ENCODE data around the gene ADGRG3. TPM values are rescaled to one million over a fixed set of nuclear protein-coding genes. Genes with fewer than 3 reads are reported as not detected.

ADGRG3 gene
- total RNA-seq, 1 donor from 2014 or later, result 2.5 TPM

DNA sequence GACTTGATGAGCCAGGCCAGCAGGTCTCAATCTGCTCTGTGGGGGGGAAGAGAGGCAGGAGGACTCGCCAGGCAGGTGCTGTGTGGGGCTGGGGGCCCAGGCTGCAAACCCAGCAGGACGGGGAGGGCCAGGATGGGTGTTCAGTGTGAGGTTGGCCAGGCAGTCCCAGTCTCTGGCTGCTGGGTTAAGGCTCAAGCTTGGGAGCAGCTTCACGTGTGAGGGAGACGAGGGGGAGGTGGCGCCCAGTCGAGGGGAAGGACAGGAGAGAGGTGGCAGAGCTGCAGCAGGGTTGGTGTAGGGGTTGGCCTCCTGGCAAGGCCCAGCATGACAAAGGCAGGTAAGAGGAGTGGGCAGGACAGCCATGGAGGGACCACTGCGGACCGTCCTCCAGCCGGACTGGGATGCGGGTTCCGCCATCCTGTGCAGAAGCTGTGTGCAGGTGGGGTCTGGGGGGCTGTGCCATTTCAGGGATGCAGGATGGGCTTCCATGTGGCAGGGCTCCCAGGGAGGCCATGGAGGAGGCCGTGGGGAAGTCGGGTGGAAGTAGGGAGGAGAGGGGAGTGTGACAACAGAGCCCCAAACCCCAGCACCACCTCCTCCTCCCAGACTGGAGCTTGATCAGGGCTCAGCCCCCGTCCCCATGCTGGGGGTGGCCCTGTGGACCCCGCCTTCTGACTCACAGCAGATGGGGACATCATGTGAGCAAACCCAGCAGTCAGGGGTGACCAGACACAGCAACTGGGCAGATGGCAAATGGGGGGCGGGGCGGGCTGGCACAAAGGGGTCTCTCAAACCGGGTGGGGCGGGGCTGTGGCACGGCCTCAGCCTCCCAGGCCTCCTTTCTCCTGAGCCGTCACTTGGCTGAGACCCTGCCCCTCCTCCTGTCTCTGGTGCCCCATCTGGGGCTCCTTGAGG is 36.9 kb upstream of the ADGRG3 start:
- no peak for DNase-seq

- DNase-seq, result no peak
Measured at GRCh38 chr16:57632568-57632967, 35.5 kb upstream of the ADGRG3 start.

- no peak for DNase-seq
Measured at GRCh38 chr16:57633383-57634064, 34.6 kb upstream of the ADGRG3 start.

GRCh38 chr16:57634171-57634570 is 33.9 kb upstream of the ADGRG3 start:
- no peak for DNase-seq

GRCh38 chr16:57635266-57636097 is 32.6 kb upstream of the ADGRG3 start:
- DNase-seq, result no peak

GRCh38 chr16:57636184-57636583 is 31.9 kb upstream of the ADGRG3 start:
- DNase-seq, result no peak

DNA sequence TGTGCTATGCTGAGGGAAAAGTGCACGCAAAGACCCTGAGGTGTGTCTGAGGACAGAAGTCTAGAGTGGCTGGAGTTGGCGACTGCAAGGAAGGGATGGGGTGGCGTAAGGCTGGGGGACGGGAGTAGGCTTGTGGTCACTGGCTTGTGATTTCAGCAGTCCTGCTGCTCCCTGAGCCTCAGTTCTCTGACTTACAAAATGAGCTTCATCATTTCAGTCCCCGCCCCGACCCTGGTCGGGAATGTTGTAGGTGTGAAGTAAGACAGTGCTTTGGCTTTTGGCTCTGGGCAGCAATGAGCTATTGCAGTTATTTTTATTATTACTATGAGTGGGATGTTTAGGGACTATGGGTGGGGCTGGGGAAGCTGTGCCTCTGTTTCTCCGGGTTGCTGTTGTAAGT is 31.1 kb upstream of the ADGRG3 start:
- DNase-seq, result no peak

- DNase-seq, result no peak
Measured at GRCh38 chr16:57637424-57637823, 30.7 kb upstream of the ADGRG3 start.

DNA sequence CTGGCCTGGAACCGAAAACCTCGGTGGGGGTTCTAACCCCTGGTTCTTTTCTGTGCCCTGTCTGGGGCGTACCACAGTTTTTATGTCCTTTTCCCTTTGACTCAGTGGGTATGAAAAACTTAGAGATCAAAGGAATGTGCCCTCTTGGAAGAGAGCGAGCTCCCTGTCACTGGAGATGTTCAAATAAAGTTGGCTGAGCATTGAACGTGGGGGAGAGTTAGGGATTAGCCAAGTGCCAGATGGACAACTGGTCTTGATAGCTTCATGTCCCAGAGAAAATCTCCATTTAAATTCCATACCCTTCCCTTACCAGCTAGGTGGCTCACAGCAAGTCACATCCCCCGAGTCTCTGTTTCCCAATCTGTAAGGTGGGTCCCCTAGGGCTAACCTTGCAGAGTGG is 30.1 kb upstream of the ADGRG3 start:
- DNase-seq, result no peak

DNA sequence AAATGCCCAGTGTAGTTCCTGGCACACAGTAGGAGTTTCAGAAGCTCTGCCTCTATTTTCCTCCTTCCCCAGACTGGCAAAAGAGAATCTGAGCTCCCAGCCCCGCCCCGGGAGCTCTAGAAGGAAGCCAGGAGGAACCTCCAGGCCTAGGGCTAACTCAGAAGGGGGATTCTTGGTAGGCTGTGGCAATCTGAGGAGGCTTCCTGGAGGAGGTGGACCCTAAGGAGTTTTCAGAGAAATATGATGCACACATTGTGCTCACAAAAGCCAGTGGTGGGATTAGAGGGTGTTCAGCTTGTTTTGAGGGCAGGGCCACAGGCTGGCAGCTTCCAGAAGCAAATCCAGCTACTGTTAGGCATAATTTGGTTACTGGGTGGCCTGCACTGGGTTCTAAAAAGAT is 29.7 kb upstream of the ADGRG3 start:
- no peak for DNase-seq

DNA sequence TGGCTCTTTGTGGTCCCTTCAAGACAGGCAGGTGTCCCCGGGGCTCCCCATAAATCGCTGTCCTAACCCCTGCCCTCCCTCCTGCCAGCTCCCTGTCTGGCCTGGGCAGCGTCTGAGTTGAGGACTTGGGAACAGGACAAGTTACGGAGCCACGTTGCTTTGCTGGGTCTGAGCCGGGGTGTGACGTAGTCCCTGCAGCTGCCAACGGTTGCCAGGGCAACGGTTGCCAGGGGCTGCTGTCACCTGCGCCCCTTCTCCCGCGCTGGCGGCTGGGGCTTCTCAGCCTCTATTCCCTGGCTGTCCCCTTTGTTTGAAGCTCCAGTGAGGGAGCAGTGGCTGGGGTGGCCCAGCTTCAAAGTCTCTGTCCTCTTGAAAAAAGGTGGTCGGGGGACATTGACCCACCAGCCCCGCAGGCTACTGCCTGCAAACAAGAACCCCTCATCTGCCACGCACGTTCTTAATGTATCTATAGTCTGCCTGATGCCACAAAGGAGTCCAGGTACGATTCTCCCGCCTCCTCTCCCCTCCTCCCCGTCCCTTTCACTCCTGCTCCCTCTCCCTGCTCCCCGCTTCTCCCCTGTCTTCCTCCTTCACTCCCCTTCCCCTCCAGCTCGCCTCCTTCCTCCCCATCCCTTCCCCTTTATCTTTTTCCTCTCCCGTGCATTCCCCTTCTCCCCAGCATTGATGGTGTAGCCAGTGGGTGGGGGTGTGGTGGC is 28.8 kb upstream of the ADGRG3 start:
- peak; percentile 18 for DNase-seq

GRCh38 chr16:57640185-57640584 is 27.9 kb upstream of the ADGRG3 start:
- DNase-seq, result no peak

DNA sequence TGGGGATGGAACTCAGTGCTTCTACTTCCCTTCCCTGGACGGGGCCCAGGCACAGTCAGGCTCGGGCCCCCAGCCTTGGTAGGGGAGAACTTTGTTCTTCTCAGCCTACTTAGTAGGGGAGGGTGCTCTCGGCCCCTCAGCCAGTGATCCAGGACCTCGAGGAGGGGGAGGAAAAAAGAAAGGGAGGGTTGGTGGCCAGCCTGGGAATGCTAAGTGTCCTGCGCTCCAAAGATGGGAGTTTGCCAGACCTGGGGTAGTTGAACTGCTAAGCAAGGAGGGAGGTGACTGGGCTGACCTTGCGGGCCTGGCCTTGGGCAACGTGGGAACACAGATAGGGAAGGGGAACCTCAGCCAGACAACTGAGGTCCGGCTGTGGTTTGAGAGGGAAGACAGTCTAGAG is 27.5 kb upstream of the ADGRG3 start:
- no peak for DNase-seq

- no peak for DNase-seq
Measured at GRCh38 chr16:57642160-57643135, 25.7 kb upstream of the ADGRG3 start.

DNA sequence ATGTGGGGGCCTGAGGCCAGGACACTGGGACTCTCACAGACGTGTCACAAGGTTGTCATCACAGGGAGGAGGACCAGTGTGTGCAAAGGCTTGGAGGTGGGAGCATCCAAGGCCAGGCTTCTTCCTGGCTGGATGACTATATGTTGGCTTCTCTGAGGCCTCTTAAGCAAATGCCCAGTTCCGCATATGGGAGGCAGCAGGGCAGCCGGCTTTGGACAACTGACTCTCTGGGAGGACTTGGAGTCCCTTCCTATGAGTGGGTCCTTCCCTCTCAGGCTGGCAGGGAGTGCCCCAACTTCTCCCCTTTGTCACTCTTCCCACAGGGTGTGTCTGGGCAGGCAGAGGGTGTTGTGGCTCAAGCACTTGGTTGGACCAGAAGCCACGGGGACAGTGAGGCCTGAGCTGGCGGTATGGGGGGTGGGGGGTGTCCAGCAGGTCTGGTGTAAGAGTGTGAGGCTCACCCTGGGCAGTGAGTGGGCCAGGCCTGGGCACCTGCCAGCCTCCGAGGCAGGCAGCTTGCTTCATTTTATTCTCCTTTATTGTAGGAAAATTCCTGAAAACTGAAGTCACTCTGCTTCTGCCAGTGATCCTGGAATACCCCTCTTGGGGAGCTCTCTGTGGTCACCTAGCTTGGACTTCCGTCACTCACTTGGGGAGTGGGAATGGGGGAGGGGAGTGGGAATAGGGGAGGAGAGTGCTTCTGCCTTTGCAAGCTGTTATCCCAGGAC is 24.8 kb upstream of the ADGRG3 start:
- no peak for DNase-seq

DNA sequence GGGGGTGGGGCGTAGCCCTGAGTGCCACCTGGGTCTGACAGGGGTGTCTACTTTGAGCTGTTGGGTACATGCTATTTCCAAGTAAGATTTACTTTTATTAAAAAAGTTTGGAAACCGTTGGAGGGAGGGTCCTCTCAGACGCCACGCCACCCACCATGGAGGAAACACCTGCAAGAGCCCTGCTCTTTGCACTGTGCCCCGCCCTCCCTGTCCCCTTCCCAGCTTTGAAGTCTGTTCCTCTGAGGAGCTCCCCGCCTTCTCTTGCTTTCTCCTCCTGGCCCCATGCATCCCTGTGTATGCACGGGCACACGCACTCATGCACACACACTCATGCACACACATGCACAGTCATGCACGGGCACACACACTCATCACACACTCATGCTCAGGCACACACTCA is 24.2 kb upstream of the ADGRG3 start:
- no peak for DNase-seq

DNA sequence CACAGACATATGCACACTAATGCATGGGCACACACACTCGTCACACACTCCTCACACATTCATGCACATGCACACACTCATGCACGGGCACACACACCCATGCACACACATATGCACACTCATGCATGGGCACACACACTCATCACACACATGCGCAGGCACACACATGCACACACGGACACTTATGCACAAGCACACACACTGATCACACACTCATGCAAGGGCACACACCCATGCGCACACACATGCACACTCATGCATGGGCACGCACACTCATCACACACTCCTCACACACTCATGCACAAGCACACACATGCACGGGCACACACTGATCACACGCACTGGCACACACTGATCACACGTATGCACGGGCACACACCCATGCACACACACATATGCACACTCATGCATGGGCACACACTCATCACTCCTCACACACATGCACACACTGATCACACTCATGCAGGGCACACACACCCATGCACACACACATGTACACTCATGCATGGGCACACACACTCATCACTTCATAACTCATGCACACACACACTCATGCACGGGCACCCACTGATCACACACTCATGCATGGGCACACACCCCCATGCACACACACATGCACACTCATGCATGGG is 23.6 kb upstream of the ADGRG3 start:
- DNase-seq, result no peak

DNA sequence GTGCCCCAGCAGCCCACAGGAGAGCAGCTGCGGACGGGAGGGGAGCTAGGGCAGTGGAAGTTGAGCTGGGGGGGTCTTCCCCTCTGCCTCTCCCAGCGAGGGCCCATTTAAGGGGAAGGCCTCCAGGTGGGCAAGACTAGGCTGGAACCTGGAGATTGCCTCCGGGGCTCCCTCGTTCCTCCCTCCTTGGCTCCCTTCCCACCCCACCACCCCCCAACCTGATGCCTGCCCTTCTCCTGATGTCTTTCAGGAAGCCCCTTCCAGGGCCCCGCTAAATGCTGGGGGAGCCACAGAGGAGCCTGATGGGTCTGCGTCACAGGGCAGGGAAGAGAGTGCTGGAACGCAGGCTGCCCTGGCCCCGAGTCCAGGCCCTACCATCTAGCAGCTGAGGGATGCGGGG is 22.9 kb upstream of the ADGRG3 start:
- DNase-seq, result no peak

GRCh38 chr16:57645691-57646387 is 22.3 kb upstream of the ADGRG3 start:
- no peak for DNase-seq
